ENCODE data around the gene CRY1.
A peak's percentile ranks its signal among the peaks of the same experiment; 100 is the strongest.
"Not testable (repeated sequence)": the region's sequence is repeated elsewhere in the genome, so short reads cannot be mapped to it uniquely, and the experiment has no call there.

Gene CRY1

DNA sequence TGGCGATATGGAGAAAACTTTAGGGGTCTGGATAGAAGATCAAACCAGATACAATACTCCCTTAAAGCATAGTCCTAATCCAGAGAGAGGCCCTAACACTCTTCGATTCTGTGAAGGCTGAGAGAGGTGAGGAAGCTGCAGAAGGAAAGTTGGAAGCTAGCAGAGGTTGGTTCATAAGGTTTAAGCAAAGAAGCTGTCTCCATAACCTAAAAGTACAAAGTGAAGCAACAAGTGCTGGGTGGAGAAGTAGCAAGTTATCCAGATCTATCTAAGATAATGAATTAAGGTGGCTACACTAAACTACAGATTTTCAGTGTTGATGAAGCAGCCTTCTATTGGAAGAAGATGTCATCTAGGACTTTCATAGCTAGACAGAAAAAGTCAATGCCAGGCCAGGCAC lies 81.8 kb downstream of the CRY1 start:
- DNase-seq (ENCODE audit: low spot score) = no peak

DNA sequence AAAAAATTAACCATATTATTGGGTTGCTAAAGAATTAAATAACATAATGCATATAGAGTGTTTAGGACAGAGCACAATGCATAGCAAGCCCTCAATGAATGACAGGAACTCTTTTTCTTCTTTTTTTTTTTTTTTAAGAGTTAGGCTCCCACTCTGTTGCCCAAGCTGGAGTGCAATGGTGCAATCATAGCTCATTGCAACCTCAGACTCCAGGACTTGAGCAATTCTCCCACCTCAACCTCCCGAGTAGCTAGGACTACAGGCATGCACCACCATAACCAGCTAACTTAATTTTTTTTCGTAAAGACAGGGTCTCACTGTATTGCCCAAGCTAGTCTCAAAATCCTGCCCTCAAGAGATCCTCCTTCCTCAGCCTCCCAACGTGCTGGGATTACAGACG lies 85.9 kb downstream of the CRY1 start:
- DNase-seq (ENCODE audit: low spot score) = no peak

DNA sequence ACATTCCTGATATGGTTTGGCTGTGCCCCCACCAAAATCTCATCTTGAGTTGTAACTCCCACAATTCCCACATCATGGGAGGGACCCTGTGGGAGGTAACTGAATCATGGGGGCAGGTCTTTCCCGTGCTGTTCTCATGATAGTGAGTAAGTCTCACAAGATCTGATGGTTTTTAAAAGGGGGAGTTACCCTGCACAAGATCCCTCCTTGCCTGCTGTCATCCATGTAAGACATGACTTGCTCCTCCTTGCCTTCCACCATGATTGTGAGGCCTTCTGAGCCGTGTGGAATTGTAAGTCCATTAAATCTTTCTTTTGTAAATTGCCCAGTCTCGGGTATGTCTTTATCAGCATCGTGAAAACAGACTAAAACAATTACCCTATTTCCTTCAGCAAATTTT lies 90.7 kb downstream of the CRY1 start:
- not testable (repeated sequence) for DNase-seq (ENCODE audit: low spot score)

DNA sequence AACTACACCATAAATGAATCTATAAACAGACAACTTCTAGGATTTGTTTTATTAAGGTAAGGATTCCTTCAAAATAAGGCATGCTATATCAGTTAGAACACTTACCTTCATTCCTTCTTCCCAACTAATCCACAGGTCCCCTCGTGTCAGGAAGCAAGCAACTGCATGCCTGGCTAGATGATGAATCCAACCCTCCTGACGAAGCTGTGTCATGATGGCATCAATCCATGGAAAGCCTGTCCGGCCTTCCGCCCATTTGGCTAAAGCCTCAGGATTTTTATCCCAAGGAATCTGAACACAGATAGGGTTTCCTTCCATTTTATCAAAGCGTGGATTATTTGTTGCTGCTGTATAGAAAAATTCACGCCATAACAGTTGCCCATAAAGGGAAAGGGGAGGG lies 93.9 kb downstream of the CRY1 start:
- DNase-seq (ENCODE audit: low spot score) = no peak

DNA sequence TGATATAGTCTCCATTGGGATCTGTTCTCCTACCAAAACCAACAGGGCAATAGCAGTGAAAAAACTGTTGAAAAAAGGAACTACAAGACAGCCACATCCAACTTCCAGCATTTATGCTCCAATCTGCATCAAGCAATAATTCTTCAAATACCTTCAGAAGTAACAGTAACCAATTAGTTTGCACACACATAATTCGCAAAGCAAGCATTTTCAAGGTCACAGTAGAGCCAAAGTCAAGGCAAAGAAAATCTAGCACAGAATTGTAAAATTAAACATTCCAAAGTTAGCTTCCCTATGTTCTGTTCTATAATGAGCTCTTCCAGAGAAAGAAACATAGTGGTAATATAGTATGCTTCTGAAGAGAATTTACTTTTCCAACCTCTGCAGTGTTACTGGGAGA lies 95.4 kb downstream of the CRY1 start:
- no peak for DNase-seq (ENCODE audit: low spot score)

DNA sequence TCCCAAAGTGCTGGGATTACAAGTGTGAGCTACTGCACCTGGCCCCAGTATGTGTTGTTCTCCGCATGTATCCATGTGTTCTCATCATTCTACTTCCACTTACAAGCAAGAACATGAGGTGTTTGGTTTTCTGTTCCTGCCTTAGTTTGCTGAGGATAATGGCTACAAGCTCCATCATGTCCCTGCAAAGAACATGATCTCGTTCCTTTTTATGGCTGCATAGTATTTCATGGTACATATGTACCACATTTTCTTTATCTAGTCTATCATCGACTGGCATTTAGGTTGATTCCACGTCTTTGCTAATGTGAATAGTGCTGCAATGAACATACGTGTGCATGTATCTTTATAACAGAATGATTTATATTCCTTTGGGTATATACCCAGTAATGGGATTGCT lies 97.2 kb downstream of the CRY1 start:
- not testable (repeated sequence) for DNase-seq (ENCODE audit: low spot score)

DNA sequence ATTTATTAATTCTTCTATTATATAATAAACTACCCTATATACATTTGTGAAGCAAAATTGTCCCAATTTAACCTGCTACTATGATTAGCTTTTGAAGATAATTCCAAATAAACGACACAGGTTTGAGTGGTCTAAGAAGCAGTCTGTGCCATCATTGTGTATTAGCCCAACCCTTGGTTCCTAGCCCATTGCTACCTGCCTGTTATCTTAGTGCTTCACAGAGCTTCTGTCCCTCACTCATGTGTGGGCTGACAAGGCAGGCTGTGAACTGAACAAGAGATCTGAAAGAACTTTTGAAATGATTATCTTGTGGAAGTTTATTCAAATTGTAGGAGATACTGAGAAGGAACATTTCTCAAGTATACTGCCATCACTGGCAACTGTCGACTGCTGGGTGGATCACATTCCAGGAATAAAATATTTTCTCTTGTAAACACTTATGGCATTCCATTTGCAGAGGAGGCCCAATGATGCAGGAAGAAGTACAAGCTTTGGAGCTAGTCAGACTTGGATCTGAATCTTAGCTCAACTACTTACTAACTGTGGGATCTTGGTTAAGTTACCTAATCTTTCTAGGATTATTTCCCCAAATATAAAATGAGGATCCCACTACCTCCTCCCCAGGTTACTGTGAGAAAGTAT lies 98.6 kb downstream of the CRY1 start:
- DNase-seq (ENCODE audit: low spot score) = no peak

DNA sequence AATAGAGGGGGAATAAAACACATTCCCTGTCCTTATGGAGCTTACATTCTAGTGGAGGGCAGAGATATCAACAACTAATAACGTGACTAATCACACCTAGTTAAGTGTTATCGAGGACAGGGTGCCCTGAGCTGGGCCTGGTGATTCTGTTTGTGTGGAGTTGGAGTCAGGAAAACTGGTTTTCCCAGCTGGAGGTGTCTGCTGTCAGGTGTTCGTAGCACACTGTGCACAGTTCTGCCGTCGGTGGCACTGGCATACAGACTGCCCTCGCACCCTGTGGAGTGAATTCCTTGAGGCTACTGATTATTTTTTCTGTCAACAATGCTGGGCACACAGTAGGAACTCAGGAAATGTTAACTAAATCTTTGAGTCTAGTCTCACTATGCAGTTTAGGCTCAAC lies 105.5 kb downstream of the CRY1 start:
- DNase-seq (ENCODE audit: low spot score) = no peak

DNA sequence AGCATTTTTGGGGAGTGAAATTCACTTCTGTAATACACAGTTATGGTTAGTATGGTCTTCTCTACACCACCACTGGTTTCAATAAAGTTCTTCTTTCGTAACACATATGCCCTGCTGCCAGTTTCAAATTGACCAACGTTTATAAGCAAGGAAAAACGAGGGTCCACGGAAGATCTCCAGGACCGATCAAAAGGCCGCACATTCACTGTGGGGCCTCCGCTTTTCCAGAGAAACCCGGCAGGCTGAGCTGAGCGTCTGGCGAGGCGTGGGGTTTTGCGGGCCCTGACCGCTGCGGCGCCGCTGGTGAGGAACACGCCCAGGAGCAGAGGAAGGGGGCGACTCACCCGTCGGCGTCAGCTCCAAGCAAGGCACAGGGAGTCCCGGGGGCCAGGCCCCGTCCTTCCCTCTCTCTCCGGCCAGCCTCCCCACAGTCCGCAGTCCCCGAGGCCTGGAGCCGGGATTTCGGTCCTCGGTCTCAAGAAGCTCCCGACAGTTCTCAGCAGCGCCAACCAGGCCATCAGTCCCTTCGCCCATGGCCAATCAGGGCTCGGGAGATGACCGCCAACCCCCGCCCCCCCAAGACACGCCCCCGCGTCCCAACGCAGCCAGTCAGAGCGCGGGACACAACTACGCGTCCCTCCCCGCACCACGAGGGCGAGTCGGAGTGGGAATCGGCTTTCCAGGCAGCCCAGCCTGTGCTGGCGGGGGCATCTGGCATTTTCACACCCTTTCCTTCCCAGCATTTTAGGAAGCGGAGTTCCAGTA lies 106.5 kb downstream of the CRY1 start, which contains the start of gene MTERF2:
MTERF2 (minus strand) TSS at position 522 of the 765 bp plus-strand sequence. CDS start 8,432 bp downstream, outside the sequence.
- peak; percentile 95 for DNase-seq (ENCODE audit: low spot score)

DNA sequence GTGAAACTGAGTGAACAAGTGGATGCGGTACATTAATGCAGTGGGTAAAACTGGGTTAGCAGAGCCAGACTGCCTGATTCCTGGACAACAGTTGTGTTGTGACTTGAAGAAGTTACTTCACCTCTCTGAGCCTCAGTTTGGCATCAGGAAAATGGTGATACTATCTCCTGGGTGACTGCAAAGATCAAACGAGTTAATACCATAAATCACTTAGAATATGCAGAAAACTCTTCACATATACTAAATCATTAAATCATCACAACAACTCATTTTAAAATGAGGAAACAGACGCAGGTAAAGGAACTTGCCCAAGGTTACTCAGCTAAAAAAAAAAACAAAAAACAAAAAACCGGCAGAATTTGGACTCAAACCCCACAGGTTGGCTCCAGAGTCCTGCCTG lies 107.2 kb downstream of the CRY1 start:
- DNase-seq (ENCODE audit: low spot score) = no peak

DNA sequence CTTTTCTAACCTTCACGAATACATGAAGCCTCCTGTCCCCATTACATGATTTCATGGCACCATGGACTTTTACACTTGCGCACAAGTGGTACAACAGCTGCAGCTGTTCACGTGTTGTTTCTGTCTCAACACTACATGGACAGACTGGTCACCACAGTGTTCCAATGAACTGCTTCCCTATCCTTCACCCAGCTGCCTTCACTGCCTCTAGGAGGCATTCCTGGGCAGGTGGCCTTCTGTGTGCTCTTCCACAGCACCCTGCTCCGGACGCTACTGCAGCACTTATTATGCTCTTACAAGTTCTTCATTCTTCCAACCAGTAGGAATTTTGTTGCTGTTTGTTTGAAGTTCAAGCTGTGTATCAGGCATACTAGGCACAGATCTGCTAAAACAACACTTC lies 107.9 kb downstream of the CRY1 start:
- no peak for DNase-seq (ENCODE audit: low spot score)

DNA sequence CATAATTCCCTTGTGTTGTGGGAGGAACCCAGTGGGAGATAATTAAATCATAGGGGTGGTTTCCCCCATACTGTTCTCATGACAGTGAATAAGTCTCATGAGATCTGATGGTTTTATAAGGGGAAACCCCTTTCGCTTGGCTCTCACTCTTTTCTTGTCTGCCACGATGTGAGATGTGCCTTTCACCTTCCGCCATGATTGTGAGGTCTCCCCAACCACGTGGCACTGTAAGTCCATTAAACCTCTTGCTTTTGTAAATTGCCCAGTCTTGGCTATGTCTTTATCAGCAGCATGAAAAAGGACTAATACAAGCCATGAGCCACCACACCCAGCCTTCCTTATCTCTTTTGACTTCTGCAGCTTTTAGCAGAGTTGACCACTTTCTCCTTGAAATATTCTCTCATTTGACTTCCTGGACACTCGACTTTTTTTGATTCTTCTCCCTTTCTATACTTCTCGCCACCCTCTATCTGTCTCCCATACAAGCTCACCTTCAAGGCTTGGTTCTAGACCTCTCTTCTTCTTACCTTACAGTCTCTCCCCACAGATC lies 108.7 kb downstream of the CRY1 start:
- no peak for DNase-seq (ENCODE audit: low spot score)

DNA sequence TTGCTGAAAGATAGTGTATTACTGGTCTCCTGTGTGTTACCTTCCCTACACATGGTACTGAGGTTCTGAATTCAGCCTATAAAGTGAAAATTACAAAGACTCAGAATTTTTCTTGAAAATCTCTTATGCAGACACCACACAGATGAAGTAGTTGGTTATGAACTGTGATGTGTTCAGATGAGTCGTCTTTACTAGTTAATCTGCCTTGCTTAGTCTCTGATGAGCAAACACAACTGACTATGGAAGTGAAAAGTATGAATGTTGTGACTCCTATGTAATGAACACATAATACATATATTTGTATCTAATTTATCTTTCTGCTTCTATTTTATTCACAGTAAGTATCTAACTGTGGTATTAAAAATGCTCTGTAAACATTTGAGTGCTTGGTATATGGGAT lies 111.1 kb downstream of the CRY1 start:
- no peak for DNase-seq (ENCODE audit: low spot score)

DNA sequence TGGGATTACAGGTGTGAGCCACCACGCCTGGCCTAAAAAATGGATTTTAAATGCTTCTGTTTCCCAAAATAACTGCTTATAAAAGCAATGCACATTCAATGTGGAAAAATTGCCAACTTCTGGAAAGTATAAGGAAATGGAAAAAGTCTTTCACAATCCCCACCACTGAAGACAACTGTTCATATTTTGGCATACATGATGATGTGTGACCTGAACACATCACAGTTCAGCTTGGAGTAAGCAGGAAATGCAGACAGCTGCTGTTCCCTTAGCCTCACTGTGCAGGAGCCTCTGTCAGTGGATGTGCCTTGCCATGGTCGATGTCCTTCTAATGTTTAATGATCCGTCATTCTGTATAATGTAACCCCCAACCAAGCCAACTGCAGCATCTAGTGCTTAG lies 111.6 kb downstream of the CRY1 start:
- DNase-seq (ENCODE audit: low spot score) = no peak

DNA sequence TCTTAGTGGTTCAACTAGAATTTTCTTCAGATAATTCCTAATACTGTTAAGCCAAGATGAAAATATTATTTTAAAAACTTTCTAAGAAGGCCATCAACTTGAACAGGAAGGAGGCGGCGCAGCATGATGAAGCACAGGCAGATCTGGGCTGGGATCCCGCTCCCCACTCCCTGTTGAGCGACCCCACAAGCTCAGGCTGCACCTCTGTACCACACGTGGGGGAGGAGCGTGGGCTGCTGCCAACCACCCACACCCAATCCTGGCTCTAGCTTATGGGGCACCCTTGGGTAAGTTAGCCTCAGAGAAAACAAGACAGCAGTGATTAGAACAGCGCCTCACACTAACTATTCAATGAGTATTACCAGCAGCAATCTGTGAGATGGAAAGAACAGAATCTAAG lies 112.4 kb downstream of the CRY1 start:
- no peak for DNase-seq (ENCODE audit: low spot score)

DNA sequence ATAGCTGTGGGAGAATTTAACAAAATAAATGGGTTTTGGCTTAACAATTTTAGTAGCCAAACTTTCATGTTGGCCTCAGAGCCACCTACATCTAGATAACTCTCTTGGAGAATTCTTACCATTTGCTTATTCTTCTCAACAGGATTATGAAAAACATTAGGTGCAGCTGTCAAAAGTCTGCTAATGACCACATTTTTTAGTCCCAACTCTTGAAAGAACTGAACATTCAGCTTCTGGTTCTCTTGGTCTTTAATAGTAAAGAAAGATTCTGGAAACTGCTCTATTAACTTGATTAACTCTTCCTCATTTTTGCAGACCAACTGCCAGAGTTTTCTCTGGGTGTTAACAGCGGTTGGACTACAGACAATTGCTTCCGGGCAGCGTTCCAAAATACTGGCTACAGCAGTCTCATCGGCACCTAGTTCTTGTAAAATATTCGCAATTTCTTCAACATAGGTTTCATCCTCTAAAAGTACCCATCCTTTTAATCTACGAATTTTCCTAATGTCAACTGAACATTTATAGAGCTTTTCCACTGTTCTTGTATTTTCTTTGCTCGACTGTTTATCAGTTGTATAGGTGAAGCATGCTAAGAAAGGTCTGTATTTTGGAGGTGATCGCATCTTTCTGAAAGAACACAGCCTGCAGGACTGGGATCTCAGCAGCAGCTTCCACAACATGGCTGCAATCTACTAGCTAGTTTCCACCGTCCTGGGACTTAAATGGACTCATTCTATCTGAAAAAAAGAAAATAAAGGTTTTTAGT lies 115.1 kb downstream of the CRY1 start:
- DNase-seq (ENCODE audit: low spot score) = no peak

DNA sequence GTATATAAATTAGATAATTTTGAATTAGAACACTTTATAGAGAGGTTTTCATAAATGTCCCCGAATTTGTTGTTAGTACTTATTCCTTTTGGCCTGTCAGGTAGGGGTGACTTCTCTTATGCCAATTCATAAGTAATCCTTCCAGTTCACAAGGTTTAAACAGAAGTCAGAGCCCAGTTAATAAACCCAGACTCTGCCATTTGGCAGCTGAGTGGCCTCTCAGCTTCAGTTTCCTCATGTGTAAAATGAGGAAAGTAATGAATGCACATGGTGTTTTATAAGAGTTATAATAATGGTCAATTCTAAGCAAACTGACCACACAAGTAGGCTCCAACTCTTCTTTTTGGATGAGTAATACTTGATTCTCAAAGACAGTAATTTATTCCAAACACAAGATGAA lies 116.7 kb downstream of the CRY1 start:
- DNase-seq (ENCODE audit: low spot score) = no peak

DNA sequence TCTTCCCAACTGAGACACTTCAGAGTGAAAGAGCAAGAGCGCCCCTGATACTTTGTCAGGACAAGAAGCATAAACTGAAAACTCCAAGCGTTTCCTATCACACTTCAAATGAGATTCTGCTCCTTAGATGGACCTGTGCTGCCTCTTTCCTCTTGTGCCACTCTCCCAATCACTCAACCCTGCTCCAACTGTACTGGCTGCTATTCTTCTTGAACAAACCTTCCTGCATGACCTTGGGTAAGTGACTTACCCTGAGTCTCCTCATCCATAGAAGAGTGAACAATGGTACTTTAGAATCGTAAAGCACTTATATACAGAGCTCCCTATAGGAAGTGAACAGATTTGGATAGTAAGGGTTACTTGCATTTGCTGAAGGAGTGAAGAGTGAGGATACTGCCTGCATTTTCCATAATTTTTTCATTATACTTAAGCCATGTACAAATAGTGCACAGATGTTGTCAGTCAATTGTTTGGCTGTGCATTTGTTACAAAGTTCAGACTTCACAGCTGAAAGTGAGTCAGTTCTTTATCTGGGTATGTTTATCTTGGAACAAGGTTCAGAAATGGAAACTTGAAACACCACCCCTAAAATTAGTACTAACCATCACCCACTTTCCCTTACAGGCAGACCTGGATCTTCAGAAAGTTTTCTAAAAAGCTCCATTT lies 117.2 kb downstream of the CRY1 start:
- DNase-seq (ENCODE audit: low spot score) = no peak

DNA sequence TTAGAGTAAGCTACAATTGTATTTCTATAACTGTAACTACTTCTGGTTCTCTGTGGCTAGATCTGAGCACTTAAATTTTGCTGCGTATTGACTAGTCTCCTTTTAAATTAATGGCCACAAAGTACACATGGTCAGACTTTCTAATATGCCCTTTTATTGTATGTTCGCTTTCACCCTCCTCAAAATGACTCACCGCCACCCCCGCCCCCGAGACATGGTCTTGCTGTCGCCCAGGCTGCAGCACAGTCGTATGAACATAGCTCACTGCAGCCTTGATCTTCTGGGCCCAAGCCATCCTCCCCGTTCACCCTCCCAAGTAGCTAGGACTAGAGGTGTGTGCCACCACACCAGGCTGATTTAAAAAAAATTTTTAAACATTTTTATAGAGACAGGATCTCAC lies 118.3 kb downstream of the CRY1 start:
- DNase-seq (ENCODE audit: low spot score) = no peak

DNA sequence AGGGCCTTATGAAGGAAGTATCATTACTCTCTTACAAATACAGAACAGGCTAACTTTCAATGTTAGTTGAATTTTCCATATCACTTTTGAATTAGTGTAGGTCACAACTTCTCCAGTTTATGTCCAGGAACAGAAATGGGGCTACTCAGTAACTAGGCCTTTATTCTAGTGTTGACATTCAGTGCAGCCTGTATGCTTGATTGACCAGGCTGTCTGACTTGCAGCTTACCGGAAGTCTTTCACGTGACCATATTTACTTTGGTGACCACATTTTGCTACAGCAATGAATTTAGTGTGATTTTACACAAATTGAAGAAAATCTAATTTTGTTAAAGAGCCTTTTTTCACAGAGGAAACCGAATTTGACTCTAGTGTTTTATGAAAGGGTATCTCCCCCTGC lies 118.8 kb downstream of the CRY1 start:
- no peak for DNase-seq (ENCODE audit: low spot score)

DNA sequence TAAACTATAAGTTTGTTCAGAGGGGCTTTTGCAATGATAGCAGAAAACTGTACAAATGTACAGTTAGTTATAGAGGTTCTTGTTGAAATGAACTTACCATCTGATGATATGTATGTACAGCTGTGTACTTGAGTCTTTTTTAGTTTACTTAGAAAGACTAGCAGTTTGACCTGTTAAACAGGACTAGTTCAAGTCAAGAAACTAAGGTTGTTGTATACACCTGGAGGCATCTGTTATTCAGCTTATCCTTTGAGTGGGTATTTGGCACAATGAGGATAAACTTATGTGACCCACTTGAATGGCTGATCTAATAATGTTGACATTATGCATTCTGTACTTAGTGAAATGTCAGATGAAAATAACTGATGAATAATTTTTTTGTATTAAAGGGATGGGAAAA lies 119.8 kb downstream of the CRY1 start:
- DNase-seq (ENCODE audit: low spot score) = no peak

DNA sequence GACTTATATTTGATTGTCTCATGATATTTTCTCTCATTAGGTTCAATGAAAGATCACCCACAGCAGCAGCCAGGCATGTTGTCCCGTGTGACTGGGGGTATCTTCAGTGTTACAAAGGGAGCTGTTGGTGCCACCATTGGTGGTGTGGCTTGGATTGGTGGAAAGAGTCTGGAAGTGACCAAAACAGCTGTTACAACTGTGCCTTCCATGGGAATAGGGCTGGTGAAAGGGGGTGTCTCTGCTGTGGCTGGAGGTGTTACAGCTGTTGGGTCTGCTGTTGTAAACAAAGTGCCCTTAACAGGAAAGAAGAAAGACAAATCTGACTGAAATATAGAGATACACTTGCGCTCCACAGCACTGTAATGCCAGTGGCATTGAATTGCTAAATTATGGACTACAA lies 122.3 kb downstream of the CRY1 start:
- no peak for DNase-seq (ENCODE audit: low spot score)
